WERI-Rb-1 (cell line): ENCODE data around the gene CHKA.

ENCODE experiments used
- DNase-seq: peaks from one replicate; pipeline ENCODE4 v3.0.0-alpha.2; 2020
- H3K27ac ChIP-seq: fragments of 250-450 bp; sonication (Bioruptor Pico); 2 replicates; pipeline ENCODE4 v1.5.1; 2020; ENCODE audit warnings: mild to moderate bottlenecking, moderate library complexity
- H3K27me3 ChIP-seq: fragments of 250-450 bp; sonication (Bioruptor Pico); 2 replicates; pipeline ENCODE4 v1.5.1; 2021; ENCODE audit warnings: mild to moderate bottlenecking, low read depth, moderate library complexity; ENCODE audit not compliant: insufficient read depth, severe bottlenecking
- H3K36me3 ChIP-seq: fragments of 250-450 bp; sonication (Bioruptor Pico); 2 replicates; pipeline ENCODE4 v1.5.1; 2020; ENCODE audit warnings: mild to moderate bottlenecking, moderate library complexity
- H3K4me3 ChIP-seq: 2 replicates; pipeline ENCODE4 v1.5.1; 2011; ENCODE audit warnings: low read depth, mild to moderate bottlenecking, control low read depth, low read length
- H3K9me3 ChIP-seq: fragments of 250-450 bp; sonication (Bioruptor Pico); 2 replicates; pipeline ENCODE4 v1.5.1; 2021; ENCODE audit warnings: mild to moderate bottlenecking, moderate library complexity; ENCODE audit not compliant: severe bottlenecking
- TF ChIP-seq, protein P1 (sequence below): IDR thresholded peaks from 2 replicates; pipeline ENCODE4 v1.5.1; 2011; ENCODE audit warnings: low read depth, mild to moderate bottlenecking, control low read depth, inconsistent platforms, low read length

Gene CHKA

DNA sequence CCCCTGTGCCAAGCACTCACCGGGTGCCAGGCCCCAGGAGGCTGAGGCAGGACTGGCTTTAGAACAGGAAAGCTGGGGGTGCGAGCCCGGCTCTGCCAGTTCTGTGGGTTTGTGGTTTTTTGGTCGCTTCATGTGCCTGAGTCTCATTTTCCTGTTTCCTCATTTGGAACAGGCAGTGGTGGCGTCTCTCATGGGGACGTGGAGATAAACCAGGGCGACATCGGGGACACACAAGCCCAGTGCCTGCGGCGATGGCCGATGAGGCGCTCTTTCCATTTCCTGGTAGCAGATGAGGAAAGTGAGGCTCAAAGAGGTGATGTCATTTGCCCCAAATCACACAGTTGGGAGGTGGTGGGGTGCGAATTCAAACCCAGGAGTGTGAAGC lies 20.8 kb upstream of the CHKA start:
- Histone ChIP-seq H3K36me3 (no peaks in the 10 kb centered on the region), H3K27ac (no peak overlapping the region), H3K9me3 (no peaks in the 10 kb centered on the region), H3K27me3 (no peaks in the 10 kb centered on the region), H3K4me3 (no peak overlapping the region)
- no peak for DNase-seq
- TF ChIP-seq, protein P1, sequence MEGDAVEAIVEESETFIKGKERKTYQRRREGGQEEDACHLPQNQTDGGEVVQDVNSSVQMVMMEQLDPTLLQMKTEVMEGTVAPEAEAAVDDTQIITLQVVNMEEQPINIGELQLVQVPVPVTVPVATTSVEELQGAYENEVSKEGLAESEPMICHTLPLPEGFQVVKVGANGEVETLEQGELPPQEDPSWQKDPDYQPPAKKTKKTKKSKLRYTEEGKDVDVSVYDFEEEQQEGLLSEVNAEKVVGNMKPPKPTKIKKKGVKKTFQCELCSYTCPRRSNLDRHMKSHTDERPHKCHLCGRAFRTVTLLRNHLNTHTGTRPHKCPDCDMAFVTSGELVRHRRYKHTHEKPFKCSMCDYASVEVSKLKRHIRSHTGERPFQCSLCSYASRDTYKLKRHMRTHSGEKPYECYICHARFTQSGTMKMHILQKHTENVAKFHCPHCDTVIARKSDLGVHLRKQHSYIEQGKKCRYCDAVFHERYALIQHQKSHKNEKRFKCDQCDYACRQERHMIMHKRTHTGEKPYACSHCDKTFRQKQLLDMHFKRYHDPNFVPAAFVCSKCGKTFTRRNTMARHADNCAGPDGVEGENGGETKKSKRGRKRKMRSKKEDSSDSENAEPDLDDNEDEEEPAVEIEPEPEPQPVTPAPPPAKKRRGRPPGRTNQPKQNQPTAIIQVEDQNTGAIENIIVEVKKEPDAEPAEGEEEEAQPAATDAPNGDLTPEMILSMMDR = no peak

DNA sequence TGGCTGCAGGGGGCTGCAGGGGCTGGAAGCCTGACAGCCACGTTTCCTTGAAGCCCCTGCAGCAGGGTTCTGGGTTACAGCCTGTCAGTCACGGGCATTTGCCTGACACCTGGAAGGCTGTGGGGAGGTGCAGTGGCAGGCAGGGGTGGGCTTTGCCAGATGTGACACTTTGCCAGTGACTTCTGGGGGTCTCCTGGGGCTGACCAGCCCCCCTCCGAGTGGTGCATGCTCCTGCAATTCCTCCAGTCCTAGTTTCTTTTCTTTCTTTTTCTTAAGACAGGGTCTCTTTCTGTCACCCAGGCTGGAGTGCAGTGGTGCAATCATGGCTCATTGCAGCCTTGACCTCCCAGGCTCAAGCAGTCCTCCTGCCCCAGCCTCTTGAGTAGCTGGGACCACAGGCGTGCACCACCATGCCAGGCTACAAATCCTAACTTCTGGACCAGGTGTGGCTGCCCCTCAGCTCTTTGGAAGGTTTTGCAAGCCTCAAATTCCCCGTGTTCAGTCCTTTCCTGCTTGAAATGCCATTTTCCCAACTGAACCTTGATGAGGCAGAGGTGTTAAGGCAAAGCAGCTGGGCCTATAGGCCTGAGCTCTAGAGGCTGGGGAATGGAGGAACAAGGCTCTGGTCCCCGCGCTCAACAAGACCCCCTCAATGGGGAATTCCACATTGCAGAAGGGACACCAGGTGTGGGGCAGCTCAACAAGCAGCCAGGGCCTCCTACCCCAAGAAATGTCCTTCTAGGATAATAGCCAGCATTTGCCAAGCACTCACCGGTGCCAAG lies 20.2 kb upstream of the CHKA start:
- DNase-seq = no peak
- no peaks in the 10 kb centered on the region for H3K27me3 ChIP-seq
- TF ChIP-seq, protein P1 = no peak
- H3K4me3 ChIP-seq = no peak overlapping the region
- no peaks in the 10 kb centered on the region for H3K36me3 ChIP-seq
- H3K27ac ChIP-seq = no peak overlapping the region
- no peaks in the 10 kb centered on the region for H3K9me3 ChIP-seq

DNA sequence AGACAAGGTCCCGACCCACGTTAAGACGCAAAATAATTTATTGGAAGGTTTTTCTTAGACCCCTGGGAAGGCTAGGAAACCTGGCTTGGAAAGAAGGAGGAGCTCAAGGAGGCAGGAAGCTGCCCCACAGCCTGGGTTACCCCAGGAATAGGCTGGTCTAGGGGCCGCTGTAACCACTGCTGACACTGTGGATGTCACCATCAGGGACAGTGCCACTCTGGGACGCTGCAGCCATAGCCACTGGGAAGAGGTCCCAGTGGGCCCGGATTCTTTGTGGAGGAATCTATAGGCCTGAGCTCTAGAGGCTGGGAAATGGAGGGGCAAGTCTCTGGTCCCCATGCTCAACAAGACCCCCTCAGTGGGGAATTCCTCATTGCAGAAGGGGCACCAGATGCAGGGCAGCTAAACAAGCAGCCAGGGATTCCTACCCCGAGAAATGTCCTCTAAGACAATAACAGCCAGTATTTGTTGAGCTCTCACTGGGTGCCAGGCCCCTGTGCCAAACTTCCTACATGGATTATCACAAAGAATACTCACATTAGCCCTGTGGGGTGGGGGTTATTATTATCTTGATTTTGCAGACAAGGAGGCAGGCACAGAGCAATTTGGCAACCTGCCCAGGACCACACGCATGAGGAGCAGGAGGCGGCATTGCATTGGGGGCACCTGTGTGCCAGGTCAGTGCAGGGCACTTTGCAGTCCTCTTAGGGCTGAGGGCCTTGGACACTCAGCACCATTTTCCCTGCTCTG lies 19.5 kb upstream of the CHKA start:
- Histone ChIP-seq H3K4me3 (no peak overlapping the region), H3K27me3 (no peaks in the 10 kb centered on the region), H3K9me3 (no peaks in the 10 kb centered on the region), H3K36me3 (no peaks in the 10 kb centered on the region), H3K27ac (no peak overlapping the region)
- TF ChIP-seq, protein P1 = no peak
- no peak for DNase-seq

DNA sequence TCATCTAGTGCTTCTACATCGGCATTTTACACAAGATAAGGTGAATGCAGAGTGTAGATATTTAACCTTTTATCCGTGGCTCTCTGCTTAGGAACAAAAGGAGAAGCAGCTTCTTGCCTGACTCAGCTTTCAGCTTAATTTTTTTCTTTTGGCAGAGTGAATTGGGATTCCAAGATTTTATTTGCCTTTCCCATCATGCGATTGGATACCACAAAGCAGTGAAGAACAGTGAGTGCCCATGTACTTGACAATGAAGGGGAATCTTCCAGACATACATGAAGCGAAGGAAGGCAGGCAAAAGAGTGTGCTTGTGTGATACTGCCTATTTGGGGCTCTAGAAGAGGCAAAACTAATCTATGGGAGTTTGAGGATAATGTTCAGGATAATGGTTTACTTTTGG lies 17.0 kb upstream of the CHKA start:
- TF ChIP-seq, protein P1 = no peak

DNA sequence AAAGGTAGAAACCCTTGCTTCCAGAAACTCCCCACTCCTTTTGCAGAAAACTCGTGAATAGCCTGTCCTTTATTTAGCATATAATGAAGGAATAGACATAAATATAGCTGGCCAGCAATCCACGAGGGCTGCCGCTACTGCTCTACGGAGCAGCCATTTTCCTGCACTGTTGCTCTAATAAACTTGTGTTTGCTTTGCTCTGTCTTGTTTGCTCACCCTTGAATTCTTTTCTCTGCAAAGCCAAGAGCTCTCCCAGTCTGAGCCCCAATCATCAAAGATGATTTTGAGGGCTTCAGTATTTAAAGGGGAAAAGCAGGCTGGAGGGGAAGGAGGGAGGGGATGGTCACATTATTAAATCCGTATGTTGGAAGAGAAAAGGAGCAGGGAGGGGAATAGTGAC lies 16.6 kb upstream of the CHKA start:
- TF ChIP-seq, protein P1 = no peak
- Histone ChIP-seq H3K27me3 (no peaks in the 10 kb centered on the region), H3K4me3 (no peak overlapping the region), H3K36me3 (no peaks in the 10 kb centered on the region), H3K9me3 (peaks cover 4% of the 10 kb centered on the region), H3K27ac (no peak overlapping the region)
- DNase-seq = no peak

More for the DNA sequence above, 17.0 kb upstream of the CHKA start:
- Histone ChIP-seq H3K27ac (no peak overlapping the region), H3K9me3 (peaks cover 4% of the 10 kb centered on the region), H3K36me3 (no peaks in the 10 kb centered on the region), H3K27me3 (no peaks in the 10 kb centered on the region), H3K4me3 (no peak overlapping the region)
- DNase-seq = no peak
